Liver (tissue), 9 donors: ENCODE results near the gene RAI14. TPM values are rescaled to one million over a fixed set of nuclear protein-coding genes. Genes with fewer than 3 reads are reported as not detected.

Experiments
- DNase-seq: peaks from one replicate; pipeline ENCODE4 v3.0.0-alpha.2; 2017; ENCODE audit warnings: low spot score
- H3K27ac ChIP-seq, 2 donors: one replicate each; pipeline ENCODE4 v1.7.0; 2013; ENCODE audit warnings: inconsistent platforms in 2 of 2, low read length in 2 of 2, control low read depth in 1 of 2, low read depth in 1 of 2, mild to moderate bottlenecking in 1 of 2
- H3K27me3 ChIP-seq, 4 donors: one replicate each; pipeline versions ENCODE4 v1.6.1 to v1.7.0; 2013; ENCODE audit warnings: low read length in 3 of 4, inconsistent platforms in 1 of 4, mild to moderate bottlenecking in 1 of 4, moderate library complexity in 1 of 4; ENCODE audit not compliant: control insufficient read depth in 4 of 4, insufficient read depth in 4 of 4
- H3K36me3 ChIP-seq, 4 donors: one replicate each; pipeline versions ENCODE4 v1.6.1 to v1.7.0; 2013; ENCODE audit warnings: low read length in 3 of 4, mild to moderate bottlenecking in 3 of 4, low read depth in 1 of 4, moderate library complexity in 1 of 4; ENCODE audit not compliant: control insufficient read depth in 4 of 4, insufficient read depth in 3 of 4
- H3K4me1 ChIP-seq, 4 donors: one replicate each; pipeline versions ENCODE4 v1.6.1 to v1.7.0; 2013; ENCODE audit warnings: low read length in 3 of 4, mild to moderate bottlenecking in 3 of 4, moderate library complexity in 1 of 4; ENCODE audit not compliant: control insufficient read depth in 4 of 4, insufficient read depth in 4 of 4
- H3K4me3 ChIP-seq, 3 donors: one replicate each; pipeline versions ENCODE4 v1.6.1 to v1.7.0; 2013; ENCODE audit warnings: low read length in 3 of 3, control low read depth in 1 of 3, low read depth in 1 of 3, mild to moderate bottlenecking in 1 of 3
- H3K9ac ChIP-seq, 2 donors: one replicate each; pipeline ENCODE4 v1.7.0; 2013; ENCODE audit warnings: low read length in 2 of 2, mild to moderate bottlenecking in 2 of 2, moderate library complexity in 2 of 2, control low read depth in 1 of 2, low read depth in 1 of 2
- H3K9me3 ChIP-seq, 4 donors: one replicate each; pipeline versions ENCODE4 v1.6.1 to v1.7.0; 2013; ENCODE audit warnings: low read length in 3 of 4; ENCODE audit not compliant: control insufficient read depth in 4 of 4
- CTCF ChIP-seq: fragments of 150-350 bp; IDR thresholded peaks from 2 replicates; pipeline ENCODE4 v1.5.1; 2017; ENCODE audit warnings: improper control_type of control experiment, low read depth, low read length; ENCODE audit not compliant: missing input control
- EGR1 ChIP-seq, 2 donors: IDR thresholded peaks; 2 replicates each; pipeline ENCODE4 v1.6.1; 2016 to 2018; ENCODE audit warnings: antibody characterized with exemption in 2 of 2, low read depth in 2 of 2
- FOXA1 ChIP-seq: IDR thresholded peaks from 2 replicates; pipeline ENCODE4 v1.6.1; 2016; ENCODE audit warnings: antibody characterized with exemption
- FOXA2 ChIP-seq: IDR thresholded peaks from 2 replicates; pipeline ENCODE4 v1.6.1; 2016; ENCODE audit warnings: antibody characterized with exemption
- GABPA ChIP-seq, 2 donors: IDR thresholded peaks in 1 of 2; conservative IDR thresholded peaks in 1 of 2; 2 replicates each; pipeline ENCODE4 v1.6.1; 2016; ENCODE audit warnings: antibody characterized with exemption in 2 of 2, mild to moderate bottlenecking in 1 of 2, moderate library complexity in 1 of 2
- HNF4A ChIP-seq, 2 donors: conservative IDR thresholded peaks; 2 replicates each; pipeline ENCODE4 v1.6.1; 2016; ENCODE audit warnings: antibody characterized with exemption in 2 of 2, mild to moderate bottlenecking in 2 of 2
- HNF4G ChIP-seq: IDR thresholded peaks from 2 replicates; pipeline ENCODE4 v1.6.1; 2016; ENCODE audit warnings: antibody characterized with exemption
- JUND ChIP-seq, 2 donors: IDR thresholded peaks; 2 replicates each; pipeline ENCODE4 v1.6.1; 2016; ENCODE audit warnings: antibody characterized with exemption in 2 of 2
- MAX ChIP-seq: IDR thresholded peaks from 2 replicates; pipeline ENCODE4 v1.6.1; 2016; ENCODE audit warnings: antibody characterized with exemption
- NR2F2 ChIP-seq: IDR thresholded peaks from 2 replicates; pipeline ENCODE4 v1.6.1; 2016; ENCODE audit warnings: antibody characterized with exemption
- RAD21 ChIP-seq, 2 donors: IDR thresholded peaks; 2 replicates each; pipeline ENCODE4 v1.6.1; 2016; ENCODE audit warnings: antibody characterized with exemption in 2 of 2, mild to moderate bottlenecking in 2 of 2
- REST ChIP-seq: IDR thresholded peaks from 2 replicates; pipeline ENCODE4 v1.6.1; 2016; ENCODE audit warnings: antibody characterized with exemption, mild to moderate bottlenecking
- RXRA ChIP-seq, 2 donors: IDR thresholded peaks; 2 replicates each; pipeline ENCODE4 v1.6.1; 2017 to 2018; ENCODE audit warnings: antibody characterized with exemption in 2 of 2, mild to moderate bottlenecking in 1 of 2
- SP1 ChIP-seq: IDR thresholded peaks from 2 replicates; pipeline ENCODE4 v1.6.1; 2018; ENCODE audit warnings: antibody characterized with exemption, mild to moderate bottlenecking
- TAF1 ChIP-seq: conservative IDR thresholded peaks from 2 replicates; pipeline ENCODE4 v1.6.1; 2016; ENCODE audit warnings: antibody characterized with exemption, mild to moderate bottlenecking
- YY1 ChIP-seq: IDR thresholded peaks from 2 replicates; pipeline ENCODE4 v1.6.1; 2016; ENCODE audit warnings: antibody characterized with exemption, mild to moderate bottlenecking
- ZBTB33 ChIP-seq: IDR thresholded peaks from 2 replicates; pipeline ENCODE4 v1.6.1; 2016; ENCODE audit warnings: antibody characterized with exemption
- WGBS: extraction: QIAGEN DNeasy Blood & Tissue Kit; methylation state at CpG from one replicate; pipeline ENCODE4 v1.1.7; 2013; 5-methylcytosine and 5-hydroxymethylcytosine counted together
- polyA plus RNA-seq, 2 donors: library from polyadenylated mRNA; stranded (reverse) in 1 of 2; unstranded in 1 of 2; fragments of 200-250 nt in 1 of 2; fragments of >200 nt in 1 of 2; fragmentation: Nextera tagmentation in 1 of 2; extraction: Ambion mirVana in 1 of 2; gene quantifications; one replicate each; pipeline versions ENCODE4 v1.2.1 to v1.2.3, GENCODE V29; 2013 to 2015
- total RNA-seq, 2 donors: library from RNA; depleted of rRNA; stranded (reverse); fragments of >200 nt; gene quantifications; one replicate each; pipeline ENCODE4 v1.2.3, GENCODE V29; 2014
- TF ChIP-seq, protein P1 (sequence below): IDR thresholded peaks from 2 replicates; pipeline ENCODE4 v1.6.1; 2016; ENCODE audit warnings: antibody characterized with exemption
- donor health status: healthy.
- donor health status: healthy.
- donor health status: healthy.
- donor health status: healthy.
- donor health status: healthy.

The RAI14 gene
- total and polyA plus RNA-seq, 4 donors, result 7.8 to 21.4 (median 11.4) TPM

DNA sequence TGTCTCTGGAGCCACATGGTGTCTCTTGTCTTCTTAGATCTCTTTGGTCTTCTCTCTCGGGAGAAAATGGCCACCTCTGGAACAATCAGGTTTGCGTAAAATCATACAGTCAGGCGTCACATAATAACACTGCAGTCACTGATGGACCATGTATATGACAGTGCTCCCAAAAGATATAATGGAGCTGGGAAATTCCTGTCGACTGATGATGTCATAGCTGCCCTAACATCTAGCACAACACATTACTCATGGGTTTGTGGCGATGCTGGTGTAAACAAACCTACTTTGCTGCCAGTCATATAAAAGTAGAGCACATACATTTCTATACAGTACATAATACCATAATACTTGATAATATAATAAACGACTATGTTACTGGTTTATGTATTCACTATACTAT lies 30.1 kb upstream of the RAI14 start:
- 88% methylated on average over 6 of the region's 6 CpGs for WGBS
- H3K27ac ChIP-seq, result no peak overlapping the region
- no peak overlapping the region for H3K9ac ChIP-seq
- H3K36me3 ChIP-seq, result no peaks in the 10 kb centered on the region
- DNase-seq, result no peak
- TF ChIP-seq RXRA (IDR thresholded peaks at IDR 0.05), result no peak
- TF ChIP-seq ZBTB33, result no peak
- no peak for TF ChIP-seq EGR1 (IDR thresholded peaks at IDR 0.05; ENCODE audit: low read depth in 2 of 2)
- TF ChIP-seq HNF4A (conservative IDR thresholded peaks at IDR 0.05), result no peak
- no peak for TF ChIP-seq MAX
- TF ChIP-seq JUND (IDR thresholded peaks at IDR 0.05), result no peak
- no peak for TF ChIP-seq YY1
- no peak for TF ChIP-seq FOXA1
- no peak for TF ChIP-seq CTCF
- no peak for TF ChIP-seq SP1
- no peak for TF ChIP-seq REST
- no peak for TF ChIP-seq GABPA (IDR thresholded peaks at IDR 0.05 in 1 of 2, conservative IDR thresholded peaks at IDR 0.05 in 1 of 2)
- no peak for TF ChIP-seq RAD21 (IDR thresholded peaks at IDR 0.05)
- TF ChIP-seq NR2F2, result no peak
- TF ChIP-seq HNF4G, result no peak
- TF ChIP-seq, protein P1, sequence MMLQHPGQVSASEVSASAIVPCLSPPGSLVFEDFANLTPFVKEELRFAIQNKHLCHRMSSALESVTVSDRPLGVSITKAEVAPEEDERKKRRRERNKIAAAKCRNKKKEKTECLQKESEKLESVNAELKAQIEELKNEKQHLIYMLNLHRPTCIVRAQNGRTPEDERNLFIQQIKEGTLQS, result no peak
- TF ChIP-seq FOXA2, result no peak
- no peaks in the 10 kb centered on the region for H3K27me3 ChIP-seq
- H3K9me3 ChIP-seq, result no peaks in the 10 kb centered on the region
- no peaks in the 10 kb centered on the region for H3K4me1 ChIP-seq
- no peak overlapping the region for H3K4me3 ChIP-seq

- Histone ChIP-seq H3K4me3 (no peak overlapping the region), H3K36me3 (no peaks in the 10 kb centered on the region), H3K9me3 (no peaks in the 10 kb centered on the region), H3K9ac (no peak overlapping the region), H3K4me1 (no peaks in the 10 kb centered on the region), H3K27ac (no peak overlapping the region), H3K27me3 (no peaks in the 10 kb centered on the region)
- 97% methylated on average over 5 of the region's 5 CpGs for WGBS
- DNase-seq, result no peak
- TF ChIP-seq SP1, result no peak
- no peak for TF ChIP-seq GABPA (IDR thresholded peaks at IDR 0.05 in 1 of 2, conservative IDR thresholded peaks at IDR 0.05 in 1 of 2)
- no peak for TF ChIP-seq MAX
- no peak for TF ChIP-seq ZBTB33
- TF ChIP-seq, protein P1, result no peak
- no peak for TF ChIP-seq JUND (IDR thresholded peaks at IDR 0.05)
- no peak for TF ChIP-seq TAF1
- no peak for TF ChIP-seq HNF4G
- TF ChIP-seq YY1, result no peak
- TF ChIP-seq REST, result no peak
- no peak for TF ChIP-seq NR2F2
These were observed 29.4 kb upstream of the RAI14 start for GRCh38 chr5:34626751-34627150.
